ENCODE measurements around the gene SIRPA. TPM values are rescaled to one million over a fixed set of nuclear protein-coding genes. Genes with fewer than 3 reads are reported as not detected.

SIRPA gene
- total RNA-seq, 2 experiments from 2014 or later = 0.05 TPM; not detected in 1

- ATAC-seq (no peak), DNase-seq (no peak)
- H3K4me1 Mint-ChIP-seq = no peaks in the 10 kb centered on the region
- intact Hi-C loops (cut with DNase I, micrococcal nuclease) = no loop called here
- H3K9me3 Mint-ChIP-seq (ENCODE audit: low read depth) = no peaks in the 10 kb centered on the region
- ChIA-PET CTCF (interaction anchor here (0.6 kb wide), 1 partner anchor 43 kb away, joined by 3 read pairs; no protein-coding TSS in a partner anchor), POLR2A (no interaction called here)
- no peak overlapping the region for H3K4me3 Mint-ChIP-seq
- peaks cover 18% of the 10 kb centered on the region for H3K27me3 Mint-ChIP-seq
- H3K27ac Mint-ChIP-seq = no peak overlapping the region
- H3K36me3 Mint-ChIP-seq (ENCODE audit: low read depth) = no peaks in the 10 kb centered on the region
Measured at GRCh38 chr20:1941226-1941625, 46.0 kb downstream of the SIRPA start.

- H3K4me1 Mint-ChIP-seq = no peaks in the 10 kb centered on the region
- no peak overlapping the region for H3K27ac Mint-ChIP-seq
- H3K27me3 Mint-ChIP-seq = peaks cover 21% of the 10 kb centered on the region
- intact Hi-C loops (cut with DNase I, micrococcal nuclease) = no loop called here
- ATAC-seq = no peak
- DNase-seq = no peak
- no peaks in the 10 kb centered on the region for H3K36me3 Mint-ChIP-seq (ENCODE audit: low read depth)
- no peak overlapping the region for H3K4me3 Mint-ChIP-seq
- H3K9me3 Mint-ChIP-seq (ENCODE audit: low read depth) = no peaks in the 10 kb centered on the region
- ChIA-PET POLR2A (no interaction called here), CTCF (interaction anchor here (0.6 kb wide), 1 partner anchor 42 kb away, joined by 3 read pairs; no protein-coding TSS in a partner anchor)
Measured at GRCh38 chr20:1942061-1942460, 46.9 kb downstream of the SIRPA start.

GRCh38 chr20:1942486-1943274, 47.5 kb downstream of the SIRPA start:
- no peak overlapping the region for H3K4me3 Mint-ChIP-seq
- no peak for ATAC-seq
- H3K9me3 Mint-ChIP-seq (ENCODE audit: low read depth) = no peaks in the 10 kb centered on the region
- no peak for DNase-seq
- POLR2A ChIA-PET = no interaction called here
- no peaks in the 10 kb centered on the region for H3K4me1 Mint-ChIP-seq
- peaks cover 23% of the 10 kb centered on the region for H3K27me3 Mint-ChIP-seq
- intact Hi-C loops (cut with DNase I, micrococcal nuclease) = no loop called here
- H3K27ac Mint-ChIP-seq = no peak overlapping the region
- no peaks in the 10 kb centered on the region for H3K36me3 Mint-ChIP-seq (ENCODE audit: low read depth)
- CTCF ChIA-PET = no interaction called here

GRCh38 chr20:1943275-1944002, 48.2 kb downstream of the SIRPA start:
- Mint-ChIP-seq H3K9me3 (ENCODE audit: low read depth) (no peaks in the 10 kb centered on the region), H3K27me3 (peaks cover 26% of the 10 kb centered on the region), H3K27ac (no peak overlapping the region), H3K4me1 (no peaks in the 10 kb centered on the region), H3K36me3 (ENCODE audit: low read depth) (no peaks in the 10 kb centered on the region), H3K4me3 (no peak overlapping the region)
- ChIA-PET CTCF (no interaction called here), POLR2A (no interaction called here)
- ATAC-seq (no peak), DNase-seq (no peak)
- intact Hi-C loops (cut with DNase I, micrococcal nuclease) = no loop called here

- no peaks in the 10 kb centered on the region for H3K9me3 Mint-ChIP-seq (ENCODE audit: low read depth)
- H3K27me3 Mint-ChIP-seq = peaks cover 28% of the 10 kb centered on the region
- DNase-seq (no peak), ATAC-seq (no peak)
- H3K36me3 Mint-ChIP-seq (ENCODE audit: low read depth) = no peaks in the 10 kb centered on the region
- H3K4me3 Mint-ChIP-seq = no peak overlapping the region
- ChIA-PET CTCF (no interaction called here), POLR2A (no interaction called here)
- H3K4me1 Mint-ChIP-seq = no peaks in the 10 kb centered on the region
- H3K27ac Mint-ChIP-seq = no peak overlapping the region
- intact Hi-C loops (cut with DNase I, micrococcal nuclease) = no loop called here
Measured at GRCh38 chr20:1944345-1945091, 49.3 kb downstream of the SIRPA start.

- Mint-ChIP-seq H3K4me1 (no peaks in the 10 kb centered on the region), H3K9me3 (ENCODE audit: low read depth) (no peaks in the 10 kb centered on the region), H3K4me3 (no peak overlapping the region), H3K27me3 (peaks cover 28% of the 10 kb centered on the region), H3K27ac (no peak overlapping the region), H3K36me3 (ENCODE audit: low read depth) (no peaks in the 10 kb centered on the region)
- DNase-seq (no peak), ATAC-seq (no peak)
- intact Hi-C loops (cut with DNase I, micrococcal nuclease) = no loop called here
- ChIA-PET CTCF (no interaction called here), POLR2A (no interaction called here)
Measured at GRCh38 chr20:1945134-1945618, 50.0 kb downstream of the SIRPA start.

GRCh38 chr20:1945660-1946059, 50.5 kb downstream of the SIRPA start:
- DNase-seq = no peak
- H3K27me3 Mint-ChIP-seq = peaks cover 28% of the 10 kb centered on the region
- H3K27ac Mint-ChIP-seq = no peak overlapping the region
- no peaks in the 10 kb centered on the region for H3K9me3 Mint-ChIP-seq (ENCODE audit: low read depth)
- no peaks in the 10 kb centered on the region for H3K36me3 Mint-ChIP-seq (ENCODE audit: low read depth)
- intact Hi-C loops (cut with DNase I, micrococcal nuclease) = no loop called here
- H3K4me1 Mint-ChIP-seq = no peaks in the 10 kb centered on the region
- ChIA-PET CTCF (no interaction called here), POLR2A (no interaction called here)
- no peak overlapping the region for H3K4me3 Mint-ChIP-seq
- no peak for ATAC-seq

GRCh38 chr20:1946442-1946761, 51.2 kb downstream of the SIRPA start:
- DNase-seq (no peak), ATAC-seq (no peak)
- CTCF ChIA-PET = interaction anchor here (0.9 kb wide), 1 partner anchor 19 kb away, joined by 3 read pairs; no protein-coding TSS in a partner anchor
- Mint-ChIP-seq H3K4me3 (no peak overlapping the region), H3K9me3 (ENCODE audit: low read depth) (no peaks in the 10 kb centered on the region), H3K27ac (no peak overlapping the region), H3K36me3 (ENCODE audit: low read depth) (no peaks in the 10 kb centered on the region), H3K27me3 (peaks cover 28% of the 10 kb centered on the region), H3K4me1 (no peaks in the 10 kb centered on the region)
- intact Hi-C loops (cut with DNase I, micrococcal nuclease) = no loop called here
- POLR2A ChIA-PET = no interaction called here

GRCh38 chr20:1946762-1947534, 51.7 kb downstream of the SIRPA start:
- DNase-seq (peak; percentile 12), ATAC-seq (no peak)
- intact Hi-C loops (cut with DNase I, micrococcal nuclease) = no loop called here
- H3K27me3 Mint-ChIP-seq = peaks cover 26% of the 10 kb centered on the region
- no peaks in the 10 kb centered on the region for H3K4me1 Mint-ChIP-seq
- H3K4me3 Mint-ChIP-seq = no peak overlapping the region
- H3K27ac Mint-ChIP-seq = no peak overlapping the region
- no peaks in the 10 kb centered on the region for H3K36me3 Mint-ChIP-seq (ENCODE audit: low read depth)
- ChIA-PET CTCF (interaction anchor here (0.9 kb wide), 1 partner anchor 18 kb away, joined by 3 read pairs; no protein-coding TSS in a partner anchor), POLR2A (no interaction called here)
- no peaks in the 10 kb centered on the region for H3K9me3 Mint-ChIP-seq (ENCODE audit: low read depth)

GRCh38 chr20:1947535-1947846, 52.3 kb downstream of the SIRPA start:
- H3K27ac Mint-ChIP-seq = no peak overlapping the region
- peaks cover 26% of the 10 kb centered on the region for H3K27me3 Mint-ChIP-seq
- DNase-seq (no peak), ATAC-seq (no peak)
- ChIA-PET CTCF (no interaction called here), POLR2A (no interaction called here)
- intact Hi-C loops (cut with DNase I, micrococcal nuclease) = no loop called here
- no peaks in the 10 kb centered on the region for H3K4me1 Mint-ChIP-seq
- H3K36me3 Mint-ChIP-seq (ENCODE audit: low read depth) = no peaks in the 10 kb centered on the region
- H3K9me3 Mint-ChIP-seq (ENCODE audit: low read depth) = no peaks in the 10 kb centered on the region
- no peak overlapping the region for H3K4me3 Mint-ChIP-seq

GRCh38 chr20:1949347-1950100, 54.3 kb downstream of the SIRPA start:
- no peak for ATAC-seq
- CTCF ChIA-PET = no interaction called here

More at GRCh38 chr20:1949347-1950100, 54.3 kb downstream of the SIRPA start:
- no peaks in the 10 kb centered on the region for H3K36me3 Mint-ChIP-seq (ENCODE audit: low read depth)
- intact Hi-C loops (cut with DNase I, micrococcal nuclease) = no loop called here
- H3K27ac Mint-ChIP-seq = no peak overlapping the region
- no peak overlapping the region for H3K4me3 Mint-ChIP-seq
- no peaks in the 10 kb centered on the region for H3K9me3 Mint-ChIP-seq (ENCODE audit: low read depth)
- no peaks in the 10 kb centered on the region for H3K4me1 Mint-ChIP-seq
- peaks cover 22% of the 10 kb centered on the region for H3K27me3 Mint-ChIP-seq
- no peak for DNase-seq
- POLR2A ChIA-PET = no interaction called here
